NCI-H1105 (cell line): Measurements from ENCODE around the gene FAM83G.

Experiments
- DNase-seq: peaks from one replicate; lab custom pipeline; 2025; lab: John Stamatoyannopoulos, UW

FAM83G gene

GRCh38 chr17:19009970-19010369, 5.4 kb upstream of the FAM83G start:
- DNase-seq = no peak

- DNase-seq = no peak
Observed at GRCh38 chr17:19006698-19007097, 2.1 kb upstream of the FAM83G start.

- no peak for DNase-seq
Observed at GRCh38 chr17:19005789-19006430, 1.3 kb upstream of the FAM83G start.

- DNase-seq = no peak
Observed at GRCh38 chr17:19005137-19005773, 691 bp upstream of the FAM83G start.

GRCh38 chr17:19003543-19004420, 782 bp downstream of the FAM83G start:
- DNase-seq = no peak

- no peak for DNase-seq
Observed at GRCh38 chr17:19002805-19003542, 1.6 kb downstream of the FAM83G start.

GRCh38 chr17:19001907-19002590, 2.5 kb downstream of the FAM83G start:
- DNase-seq = no peak

- DNase-seq = no peak
Observed at GRCh38 chr17:19000531-19001325, 3.8 kb downstream of the FAM83G start.

- DNase-seq = no peak
Observed at GRCh38 chr17:18999911-19000310, 4.7 kb downstream of the FAM83G start.

- DNase-seq = no peak
Observed at GRCh38 chr17:18999394-18999793, 5.2 kb downstream of the FAM83G start.

- DNase-seq = no peak
Observed at GRCh38 chr17:18997650-18998196, 6.8 kb downstream of the FAM83G start.

GRCh38 chr17:18996458-18996857, 8.1 kb downstream of the FAM83G start:
- peak; percentile 1 for DNase-seq

- DNase-seq = no peak
Observed at GRCh38 chr17:18995220-18995619, 9.3 kb downstream of the FAM83G start.

GRCh38 chr17:18994631-18995030, 9.9 kb downstream of the FAM83G start:
- no peak for DNase-seq

- DNase-seq = no peak
Observed at GRCh38 chr17:18993905-18994526, 10.5 kb downstream of the FAM83G start.

GRCh38 chr17:18992454-18993130, 12.0 kb downstream of the FAM83G start:
- DNase-seq = no peak

GRCh38 chr17:18991531-18992315, 12.8 kb downstream of the FAM83G start:
- DNase-seq = no peak

- DNase-seq = no peak
Observed at GRCh38 chr17:18990331-18990730, 14.2 kb downstream of the FAM83G start.
